H1 (cell line): Measurements from ENCODE around the gene AGAP1. TPM values are rescaled to one million over a fixed set of nuclear protein-coding genes. Genes with fewer than 3 reads are reported as not detected.

Source experiments
- CTCF ChIA-PET: fragments of 300-600 bp; sonication (Branson Sonifier 250); formaldehyde crosslinking; loops from one replicate; lab custom pipeline; 2021; ENCODE audit not compliant: partially characterized antibody; lab: Charles Lee
- POLR2A ChIA-PET: fragments of 300-600 bp; sonication (Branson Sonifier 250); formaldehyde crosslinking; loops from one replicate; lab custom pipeline; 2021; ENCODE audit warnings: inconsistent platforms; ENCODE audit not compliant: partially characterized antibody; lab: Charles Lee
- DNase-seq, 2 experiments: peaks; one replicate each; pipeline versions ENCODE4 v3.0.0 to v3.0.0-alpha.2; 2010 to 2022; ENCODE audit warnings: low spot score in 2 of 2, low read depth in 1 of 2, mixed read lengths in 1 of 2
- FAIRE-seq: peaks from 2 replicates; lab custom pipeline; 2011; peaks lifted over from hg19 to GRCh38; lab: Jason Lieb, UNC
- H2AFZ ChIP-seq: 2 replicates; pipeline ENCODE4 v1.8.1; 2012; ENCODE audit warnings: low read length, inconsistent platforms
- H2AK5ac ChIP-seq: 2 replicates; pipeline ENCODE4 v1.6.1; 2013; ENCODE audit warnings: low read depth, low read length
- H2BK120ac ChIP-seq: replicated peaks from 2 replicates; pipeline ENCODE3; 2013; ENCODE audit warnings: low read depth, low read length, inconsistent platforms
- H2BK12ac ChIP-seq: 2 replicates; pipeline ENCODE4 v1.6.1; 2013; ENCODE audit warnings: low read depth, low read length
- H2BK15ac ChIP-seq: 2 replicates; pipeline ENCODE4 v1.6.1; 2013; ENCODE audit warnings: low read length
- H2BK20ac ChIP-seq: 2 replicates; pipeline ENCODE4 v1.6.1; 2013; ENCODE audit warnings: low read length
- H2BK5ac ChIP-seq: 2 replicates; pipeline ENCODE4 v1.6.1; 2013; ENCODE audit warnings: low read depth, low read length
- H3K14ac ChIP-seq: 2 replicates; pipeline ENCODE4 v1.6.1; 2013; ENCODE audit warnings: inconsistent platforms; ENCODE audit not compliant: insufficient read length
- H3K18ac ChIP-seq: 2 replicates; pipeline ENCODE4 v1.6.1; 2013; ENCODE audit warnings: low read length; ENCODE audit errors: extremely low read depth
- H3K23ac ChIP-seq: 2 replicates; pipeline ENCODE4 v1.6.1; 2013; ENCODE audit warnings: inconsistent platforms; ENCODE audit not compliant: insufficient read length
- H3K23me2 ChIP-seq: 2 replicates; pipeline ENCODE4 v1.6.1; 2013; ENCODE audit warnings: low read depth, low read length
- H3K27ac ChIP-seq: 2 replicates; pipeline ENCODE4 v1.6.1; 2011; ENCODE audit warnings: low read depth, low read length, inconsistent platforms
- H3K27me3 ChIP-seq, 4 experiments: replicated peaks in 1 of 4; 1 replicate in 1 of 4; 2 replicates in 3 of 4; pipeline versions ENCODE4 v1.6.1 to v1.8.1; 2011 to 2013; ENCODE audit warnings: low read length in 3 of 4, mild to moderate bottlenecking in 3 of 4, inconsistent platforms in 2 of 4, mixed read lengths in 2 of 4, moderate library complexity in 1 of 4; ENCODE audit not compliant: control insufficient read depth in 3 of 4, insufficient read depth in 3 of 4; ENCODE audit errors: extremely low read depth in 1 of 4
- H3K36me3 ChIP-seq, 4 experiments: 2 replicates each; pipeline versions ENCODE4 v1.6.1 to v1.8.1; 2011 to 2013; ENCODE audit warnings: mild to moderate bottlenecking in 4 of 4, low read length in 3 of 4, moderate library complexity in 2 of 4, control low read depth in 1 of 4, inconsistent platforms in 1 of 4; ENCODE audit not compliant: insufficient read depth in 4 of 4, control insufficient read depth in 2 of 4
- H3K4ac ChIP-seq: replicated peaks from 2 replicates; pipeline ENCODE3; 2013; ENCODE audit warnings: low read length, low read depth, mixed read lengths, inconsistent platforms; ENCODE audit not compliant: insufficient read length
- H3K4me1 ChIP-seq, 4 experiments: replicated peaks in 1 of 4; 1 replicate in 1 of 4; 2 replicates in 3 of 4; pipeline versions ENCODE4 v1.6.1 to v1.8.1; 2011 to 2013; ENCODE audit warnings: low read length in 3 of 4, inconsistent platforms in 2 of 4, mixed read lengths in 1 of 4; ENCODE audit not compliant: insufficient read depth in 4 of 4, control insufficient read depth in 3 of 4
- H3K4me2 ChIP-seq, 2 experiments: 2 replicates each; pipeline versions ENCODE4 v1.6.1 to v1.8.1; 2011 to 2013; ENCODE audit warnings: low read depth in 2 of 2, low read length in 2 of 2, control low read depth in 1 of 2, inconsistent platforms in 1 of 2, mild to moderate bottlenecking in 1 of 2; ENCODE audit not compliant: insufficient read depth in 1 of 2
- H3K4me3 ChIP-seq, 4 experiments: fragments of 200-600, 300-600 bp in 1 of 4; sonication (generic), shearing (Covaris generic), sonication (Bioruptor Twin) in 1 of 4; 2 replicates each; pipeline versions ENCODE4 v1.5.1 to v1.8.1; 2011 to 2016; ENCODE audit warnings: low read length in 4 of 4, low read depth in 3 of 4, control low read depth in 2 of 4, inconsistent platforms in 2 of 4, mild to moderate bottlenecking in 2 of 4, mixed read lengths in 1 of 4, moderate library complexity in 1 of 4; ENCODE audit not compliant: insufficient read depth in 2 of 4; ENCODE audit errors: extremely low read depth in 1 of 4
- H3K56ac ChIP-seq: replicated peaks from 2 replicates; pipeline ENCODE3; 2013; ENCODE audit warnings: low read depth, mild to moderate bottlenecking, mixed read lengths, low read length, inconsistent platforms; ENCODE audit not compliant: insufficient read length
- H3K79me1 ChIP-seq: 2 replicates; pipeline ENCODE4 v1.6.1; 2013; ENCODE audit warnings: low read depth, low read length, control low read depth
- H3K79me2 ChIP-seq, 2 experiments: 2 replicates each; pipeline versions ENCODE4 v1.6.1 to v1.8.1; 2012 to 2013; ENCODE audit warnings: low read length in 2 of 2, mild to moderate bottlenecking in 2 of 2, inconsistent platforms in 1 of 2; ENCODE audit not compliant: insufficient read depth in 2 of 2, control insufficient read depth in 1 of 2
- H3K9ac ChIP-seq, 4 experiments: replicated peaks in 1 of 4; 1 replicate in 1 of 4; 2 replicates in 3 of 4; pipeline versions ENCODE4 v1.6.1 to v1.8.1; 2011 to 2013; ENCODE audit warnings: low read depth in 3 of 4, low read length in 3 of 4, control low read depth in 2 of 4, mild to moderate bottlenecking in 2 of 4, moderate library complexity in 2 of 4, inconsistent platforms in 1 of 4; ENCODE audit errors: extremely low read depth in 1 of 4
- H3K9me3 ChIP-seq, 2 experiments: 2 replicates each; pipeline versions ENCODE4 v1.6.1 to v1.8.1; 2012 to 2013; ENCODE audit warnings: mild to moderate bottlenecking in 2 of 2, moderate library complexity in 2 of 2, control low read depth in 1 of 2, inconsistent platforms in 1 of 2, low read depth in 1 of 2, low read length in 1 of 2, mixed read lengths in 1 of 2; ENCODE audit not compliant: insufficient read depth in 2 of 2
- H4K20me1 ChIP-seq, 2 experiments: replicated peaks in 1 of 2; 2 replicates each; pipeline versions ENCODE3 to v1.8.1; 2011 to 2013; ENCODE audit warnings: inconsistent platforms in 2 of 2, low read length in 2 of 2, mild to moderate bottlenecking in 1 of 2; ENCODE audit not compliant: insufficient read depth in 2 of 2, control insufficient read depth in 1 of 2
- H4K5ac ChIP-seq: 2 replicates; pipeline ENCODE4 v1.6.1; 2013; ENCODE audit warnings: low read length, low read depth, mixed read lengths, inconsistent platforms; ENCODE audit not compliant: insufficient read length
- H4K8ac ChIP-seq: 2 replicates; pipeline ENCODE4 v1.8.0; 2013; ENCODE audit warnings: mild to moderate bottlenecking, moderate library complexity, low read length, inconsistent platforms; ENCODE audit not compliant: insufficient read depth; ENCODE audit errors: extremely low read depth
- H4K91ac ChIP-seq: replicated peaks from 2 replicates; pipeline ENCODE3; 2013; ENCODE audit warnings: low read length, mixed read lengths, inconsistent platforms; ENCODE audit not compliant: insufficient read length
- BACH1 ChIP-seq: IDR thresholded peaks from 2 replicates; pipeline ENCODE4 v1.6.1; 2012; ENCODE audit warnings: low read length, improper control_type of control experiment
- EZH2 ChIP-seq: fragments of 200-600 bp; sonication (generic); IDR thresholded peaks from 2 replicates; pipeline ENCODE4 v1.7.1; 2012; ENCODE audit warnings: low read depth, mild to moderate bottlenecking, moderate library complexity, low read length, inconsistent platforms; ENCODE audit not compliant: severe bottlenecking
- POLR2AphosphoS5 ChIP-seq: IDR thresholded peaks from 2 replicates; pipeline ENCODE4 v1.6.1; 2011; ENCODE audit warnings: low read depth, low read length
- SAP30 ChIP-seq: fragments of 300-600 bp; sonication (generic); IDR thresholded peaks from 2 replicates; pipeline ENCODE4 v1.7.1; 2012; ENCODE audit warnings: low read length, moderate library complexity, mild to moderate bottlenecking, inconsistent platforms; ENCODE audit not compliant: insufficient read depth, insufficient replicate concordance
- SIX5 ChIP-seq: IDR thresholded peaks from 2 replicates; pipeline ENCODE4 v1.6.1; 2011; ENCODE audit warnings: mild to moderate bottlenecking, low read depth, low read length
- SP2 ChIP-seq: IDR thresholded peaks from 2 replicates; pipeline ENCODE4 v1.6.1; 2012; ENCODE audit warnings: mild to moderate bottlenecking, low read length, inconsistent platforms
- SUZ12 ChIP-seq: fragments of 200-600 bp; sonication (generic); IDR thresholded peaks from 2 replicates; pipeline ENCODE4 v1.6.1; 2012; ENCODE audit warnings: mild to moderate bottlenecking, inconsistent platforms, low read length, moderate library complexity, mixed read lengths
- TAF7 ChIP-seq: optimal IDR thresholded peaks from 2 replicates; pipeline ENCODE3; 2011; ENCODE audit warnings: low read depth, mild to moderate bottlenecking, inconsistent platforms, low read length, moderate library complexity, borderline replicate concordance
- TCF12 ChIP-seq: IDR thresholded peaks from 2 replicates; pipeline ENCODE4 v1.6.1; 2011; ENCODE audit warnings: low read depth, mild to moderate bottlenecking, low read length
- ZNF274 ChIP-seq: IDR thresholded peaks from 2 replicates; pipeline ENCODE4 v1.7.0; 2012; ENCODE audit warnings: low read length, borderline replicate concordance; ENCODE audit errors: extremely low read depth
- WGBS, 2 experiments: shearing (Covaris generic) in 1 of 2; methylation state at CpG; one replicate each; pipeline versions ENCODE4 v1.1.6 to v1.1.7; 2013 to 2015; ENCODE audit warnings: low lambda C conversion rate in 2 of 2, mixed read lengths in 2 of 2, inconsistent platforms in 1 of 2, low coverage in 1 of 2, missing lambda C conversion rate in 1 of 2; ENCODE audit not compliant: insufficient replicate concordance in 2 of 2, insufficient coverage in 1 of 2, insufficient read length in 1 of 2; ENCODE audit errors: extremely low coverage in 1 of 2, missing lambda C conversion rate in 1 of 2; 5-methylcytosine and 5-hydroxymethylcytosine counted together
- polyA plus RNA-seq, 7 experiments: library from polyadenylated mRNA; depleted of rRNA in 3 of 7; stranded (reverse) in 5 of 7; unstranded in 2 of 7; fragments of >200 nt in 5 of 7; fragments of 200-250 nt in 2 of 7; gene quantifications; 1 replicate in 5 of 7; 2 replicates in 1 of 7; 4 replicates in 1 of 7; pipeline versions ENCODE4 v1.2.1 to v1.2.3, GENCODE V29; 2011 to 2013; ENCODE audit warnings: missing spikeins in 2 of 7, mixed read lengths in 2 of 7
- total RNA-seq: library from RNA; stranded (reverse); fragmentation: NEBNext Ultra II Directional; extraction: Animal tissue kit (Norgen Biotek cat#: 25700); gene quantifications from 2 replicates; pipeline ENCODE4 v1.2.1, GENCODE V29; 2021

Gene AGAP1
- total and polyA plus RNA-seq, 2 of the 8 experiments (the other 6 are each of a cell fraction or from before 2014, with no cell fraction given): 18.1 to 39.4 TPM

DNA sequence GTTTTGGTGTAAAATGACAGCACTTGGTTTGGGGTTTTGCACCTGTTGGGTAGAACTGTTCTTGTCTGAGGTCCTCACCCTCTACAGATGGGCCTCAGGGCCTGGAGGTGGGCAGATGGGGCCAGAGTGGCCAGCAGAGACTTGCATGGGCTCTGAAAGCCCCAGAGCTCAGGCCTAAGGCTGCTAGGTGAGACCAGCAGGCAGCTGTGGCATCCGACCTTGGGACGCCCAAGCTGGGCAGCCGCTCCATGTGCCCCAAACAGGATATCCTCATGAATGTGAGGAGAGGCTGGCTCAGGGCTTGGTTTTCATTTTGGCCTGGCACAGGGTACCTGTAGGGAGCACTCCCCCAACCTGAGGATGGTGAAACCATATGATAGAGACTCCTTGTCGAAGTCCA is 636.1 kb downstream of the AGAP1 start:
- H3K4me1 ChIP-seq: peaks cover 0 to 12% (median 4%) of the 10 kb centered on the region in 4 experiments; a peak in 4 of 7 replicates
- H3K18ac ChIP-seq: no peak overlapping the region
- H2BK12ac ChIP-seq: no peak overlapping the region
- H2BK120ac ChIP-seq: no peak overlapping the region
- no peaks in the 10 kb centered on the region; the same call in 1 of the 2 replicates for H3K79me1 ChIP-seq
- no peaks in the 10 kb centered on the region for H3K23me2 ChIP-seq
- no peak overlapping the region for H3K27ac ChIP-seq
- H2AFZ ChIP-seq: no peak overlapping the region
- no peak overlapping the region for H4K5ac ChIP-seq
- H3K4me3 ChIP-seq: no peak overlapping the region
- no peak for TF ChIP-seq TCF12
- no peak for TF ChIP-seq EZH2
- no peak for TF ChIP-seq SP2
- no peak for TF ChIP-seq POLR2AphosphoS5
- TF ChIP-seq TAF7: no peak
- no peak for TF ChIP-seq BACH1
- TF ChIP-seq SIX5: no peak
- TF ChIP-seq ZNF274: no peak
- no peak for TF ChIP-seq SAP30
- TF ChIP-seq SUZ12: no peak
- no peak overlapping the region for H2BK15ac ChIP-seq
- ChIA-PET POLR2A (no interaction called here), CTCF (interaction anchor here (0.7 to 2.5 kb wide), 4 partner anchors 13 to 148 kb away, joined by 3 to 17 read pairs (median 3); no protein-coding TSS in a partner anchor)
- no peak overlapping the region for H3K23ac ChIP-seq
- FAIRE-seq: no peak
- no peak overlapping the region for H3K14ac ChIP-seq
- H3K9me3 ChIP-seq: no peaks in the 10 kb centered on the region
- no peak overlapping the region for H3K9ac ChIP-seq
- no peak overlapping the region for H3K4ac ChIP-seq
- no peak overlapping the region for H3K56ac ChIP-seq
- H2BK20ac ChIP-seq: no peak overlapping the region
- no peaks in the 10 kb centered on the region for H3K27me3 ChIP-seq
- peaks cover 0 to 4% of the 10 kb centered on the region in 2 experiments for H4K20me1 ChIP-seq
- no peaks in the 10 kb centered on the region for H3K79me2 ChIP-seq
- WGBS, 2 experiments: 88% methylated on average over 4 of the region's 4 CpGs; no CpG with 5 or more reads in 1 of the 2 experiments
- H4K8ac ChIP-seq: peak overlapping the region; percentile 32; the same call in 1 of the 2 replicates
- H2BK5ac ChIP-seq: no peak overlapping the region
- H4K91ac ChIP-seq: no peak overlapping the region
- no peaks in the 10 kb centered on the region for H3K36me3 ChIP-seq
- H2AK5ac ChIP-seq: no peak overlapping the region
- DNase-seq: no peak
- H3K4me2 ChIP-seq: no peak overlapping the region
